RWPE2 (cell line): Measurements from ENCODE around the gene NRSN1.

Source experiments
- ATAC-seq: fragments of 200-7000 bp; cut with Tn5 transposase; 3 replicates; pipeline ENCODE4 v1.9.1; 2021; ENCODE audit warnings: low read depth
- DNase-seq: peaks from one replicate; pipeline ENCODE4 v3.0.0-alpha.2; 2020; ENCODE audit warnings: low spot score
- H3K27ac ChIP-seq: fragments of 450-650 bp; 2 replicates; pipeline ENCODE4 v1.5.1; 2017; ENCODE audit warnings: mild to moderate bottlenecking; ENCODE audit not compliant: poor library complexity, severe bottlenecking
- H3K27me3 ChIP-seq: fragments of 250-450 bp; sonication (Bioruptor Pico); 2 replicates; pipeline ENCODE4 v1.5.1; 2021; ENCODE audit warnings: mild to moderate bottlenecking, moderate library complexity; ENCODE audit not compliant: insufficient read depth, poor library complexity, severe bottlenecking
- H3K36me3 ChIP-seq: fragments of 250-450 bp; sonication (Bioruptor Pico); 2 replicates; pipeline ENCODE4 v1.5.1; 2020; ENCODE audit warnings: low read depth, mild to moderate bottlenecking, moderate library complexity
- H3K4me1 ChIP-seq: fragments of 250-450 bp; sonication (Bioruptor Pico); 2 replicates; pipeline ENCODE4 v1.5.1; 2021; ENCODE audit warnings: mild to moderate bottlenecking, moderate library complexity; ENCODE audit not compliant: insufficient read depth, poor library complexity, severe bottlenecking
- H3K4me3 ChIP-seq: fragments of 250-450 bp; sonication (Bioruptor Pico); 2 replicates; pipeline ENCODE4 v1.5.1; 2021; ENCODE audit warnings: mild to moderate bottlenecking, moderate library complexity; ENCODE audit not compliant: severe bottlenecking
- H3K9me3 ChIP-seq: fragments of 250-450 bp; sonication (Bioruptor Pico); 2 replicates; pipeline ENCODE4 v1.5.1; 2021; ENCODE audit warnings: mild to moderate bottlenecking, moderate library complexity; ENCODE audit not compliant: severe bottlenecking
- CTCF ChIP-seq: fragments of 450-650 bp; IDR thresholded peaks from one replicate; pipeline ENCODE4 v1.5.1; 2017; ENCODE audit warnings: mild to moderate bottlenecking, moderate library complexity; ENCODE audit not compliant: poor library complexity, severe bottlenecking

Gene NRSN1

GRCh38 chr6:24183584-24183983 is 57.6 kb downstream of the NRSN1 start:
- no peak for TF ChIP-seq CTCF

GRCh38 chr6:24186349-24186748 is 60.3 kb downstream of the NRSN1 start:
- Histone ChIP-seq H3K27me3 (peaks cover 6% of the 10 kb centered on the region), H3K9me3 (no peaks in the 10 kb centered on the region), H3K4me3 (no peak overlapping the region), H3K4me1 (no peaks in the 10 kb centered on the region), H3K27ac (no peak overlapping the region), H3K36me3 (no peaks in the 10 kb centered on the region)
- no peak for DNase-seq
- ATAC-seq, result no peak
- TF ChIP-seq CTCF, result no peak

More at GRCh38 chr6:24183584-24183983, 57.6 kb downstream of the NRSN1 start:
- ATAC-seq, result no peak
- H3K4me3 ChIP-seq, result no peak overlapping the region
- no peaks in the 10 kb centered on the region for H3K9me3 ChIP-seq
- DNase-seq, result no peak
- H3K27ac ChIP-seq, result no peak overlapping the region
- peaks cover 4% of the 10 kb centered on the region for H3K27me3 ChIP-seq
- no peaks in the 10 kb centered on the region for H3K4me1 ChIP-seq
- no peaks in the 10 kb centered on the region for H3K36me3 ChIP-seq

DNA sequence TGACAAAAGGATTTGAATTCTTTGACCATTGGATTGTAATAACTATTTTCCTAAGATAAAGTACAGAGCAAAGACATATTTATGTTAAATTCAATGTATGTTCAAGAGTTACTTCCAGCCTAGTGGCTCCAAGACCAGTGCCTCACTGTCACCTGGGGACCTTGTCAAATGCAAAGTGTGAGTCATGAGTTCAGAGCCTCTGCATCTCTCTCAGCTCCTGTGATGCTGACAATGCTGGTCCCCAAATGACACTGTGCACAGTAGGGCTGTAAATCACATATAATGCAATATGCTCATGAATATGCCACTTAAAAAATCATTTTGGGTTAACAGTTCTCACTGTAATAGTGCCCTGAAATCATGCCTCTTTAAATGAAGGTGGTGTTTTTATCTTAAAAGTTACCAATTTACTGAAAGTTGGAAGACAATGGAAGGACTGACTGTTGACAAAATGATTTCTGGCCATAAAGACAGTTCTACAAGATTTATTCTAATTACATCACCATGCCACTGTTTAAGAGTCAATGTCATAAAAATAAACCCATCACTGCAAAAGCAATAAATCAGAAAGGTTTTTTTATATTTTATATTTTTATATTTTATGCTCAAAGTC is 62.1 kb downstream of the NRSN1 start:
- no peak for DNase-seq

GRCh38 chr6:24188578-24189080 is 62.6 kb downstream of the NRSN1 start:
- H3K27ac ChIP-seq, result no peak overlapping the region
- H3K4me1 ChIP-seq, result no peaks in the 10 kb centered on the region
- H3K36me3 ChIP-seq, result no peaks in the 10 kb centered on the region
- no peak overlapping the region for H3K4me3 ChIP-seq
- ATAC-seq, result no peak
- H3K27me3 ChIP-seq, result peaks cover 3% of the 10 kb centered on the region
- TF ChIP-seq CTCF, result no peak
- no peaks in the 10 kb centered on the region for H3K9me3 ChIP-seq
- DNase-seq, result no peak

More for the DNA sequence above, 62.1 kb downstream of the NRSN1 start:
- Histone ChIP-seq H3K27me3 (peaks cover 6% of the 10 kb centered on the region), H3K36me3 (no peaks in the 10 kb centered on the region), H3K27ac (no peak overlapping the region), H3K9me3 (no peaks in the 10 kb centered on the region), H3K4me1 (no peaks in the 10 kb centered on the region), H3K4me3 (no peak overlapping the region)
- TF ChIP-seq CTCF, result no peak
- ATAC-seq, result no peak

GRCh38 chr6:24191346-24191745 is 65.3 kb downstream of the NRSN1 start:
- Histone ChIP-seq H3K4me3 (no peak overlapping the region), H3K36me3 (no peaks in the 10 kb centered on the region), H3K27ac (no peak overlapping the region), H3K4me1 (no peaks in the 10 kb centered on the region), H3K9me3 (no peaks in the 10 kb centered on the region), H3K27me3 (peaks cover 3% of the 10 kb centered on the region)
- TF ChIP-seq CTCF, result no peak
- no peak for ATAC-seq
- no peak for DNase-seq
